ENCODE measurements around the gene CACNA2D3. TPM values are rescaled to one million over a fixed set of nuclear protein-coding genes. Genes with fewer than 3 reads are reported as not detected.
"Not testable (repeated sequence)": the region's sequence is repeated elsewhere in the genome, so short reads cannot be mapped to it uniquely, and the experiment has no call there.

The CACNA2D3 gene
- total RNA-seq, 1 experiment from 2014 or later, result not detected

DNA sequence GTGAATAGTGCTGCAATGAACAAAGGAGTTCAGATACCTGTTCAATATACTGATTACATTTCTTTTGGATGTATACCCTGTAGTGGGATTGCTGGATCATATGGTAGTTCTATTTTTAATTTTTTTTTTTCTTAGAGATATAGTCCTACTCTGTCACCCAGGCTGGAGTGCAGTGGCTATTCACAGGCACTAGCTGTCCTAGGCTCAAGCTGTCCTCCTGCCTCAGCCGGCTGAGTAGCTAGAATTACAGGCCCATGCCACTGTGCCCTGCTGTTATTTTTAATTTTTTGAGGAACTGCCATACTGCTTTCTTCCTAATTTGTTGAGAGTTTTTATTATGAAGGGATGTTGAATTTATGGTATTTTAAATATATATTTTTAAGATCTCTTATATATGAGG is 23.0 kb upstream of the CACNA2D3 start:
- Histone ChIP-seq H3K4me1 (ENCODE audit: insufficient read depth, low read length) (no peaks in the 10 kb centered on the region), H3K9me3 (ENCODE audit: low read length) (no peaks in the 10 kb centered on the region), H3K27me3 (ENCODE audit: low read length) (peaks cover 1% of the 10 kb centered on the region; the same call in 1 of the 2 replicates), H3K79me2 (ENCODE audit: low read length) (no peaks in the 10 kb centered on the region), H3K4me2 (ENCODE audit: low read length) (no peak overlapping the region), H3K36me3 (ENCODE audit: low read depth, low read length) (no peaks in the 10 kb centered on the region), H2AFZ (ENCODE audit: low read length) (no peak overlapping the region), H3K9ac (ENCODE audit: low read length) (no peak overlapping the region), H3F3A (ENCODE audit: low read length, unreplicated experiment) (no peaks in the 10 kb centered on the region), H3K27ac (ENCODE audit: low read length) (no peak overlapping the region), H4K20me1 (ENCODE audit: low read length) (no peaks in the 10 kb centered on the region), H3K9me2 (replicated peaks; ENCODE audit: low read length) (no peaks in the 10 kb centered on the region), H3K4me3 (ENCODE audit: low read length) (no peak overlapping the region)
- ChIA-PET CTCF (no interaction called here), POLR2A (ENCODE audit: unreplicated experiment) (no interaction called here)
- intact Hi-C loops (cut with micrococcal nuclease), result no loop called here
- DNase-seq (no peak), ATAC-seq (no peak)
- no TSS peak for BruUV-seq (replicated peaks)
- TF ChIP-seq EZH2 (IDR thresholded peaks at IDR 0.05; ENCODE audit: low read length, unreplicated experiment) (no peak), EZH2phosphoT487 (IDR thresholded peaks at IDR 0.05; ENCODE audit: borderline replicate concordance, low read length) (no peak)
- TF ChIP-seq, protein P1, sequence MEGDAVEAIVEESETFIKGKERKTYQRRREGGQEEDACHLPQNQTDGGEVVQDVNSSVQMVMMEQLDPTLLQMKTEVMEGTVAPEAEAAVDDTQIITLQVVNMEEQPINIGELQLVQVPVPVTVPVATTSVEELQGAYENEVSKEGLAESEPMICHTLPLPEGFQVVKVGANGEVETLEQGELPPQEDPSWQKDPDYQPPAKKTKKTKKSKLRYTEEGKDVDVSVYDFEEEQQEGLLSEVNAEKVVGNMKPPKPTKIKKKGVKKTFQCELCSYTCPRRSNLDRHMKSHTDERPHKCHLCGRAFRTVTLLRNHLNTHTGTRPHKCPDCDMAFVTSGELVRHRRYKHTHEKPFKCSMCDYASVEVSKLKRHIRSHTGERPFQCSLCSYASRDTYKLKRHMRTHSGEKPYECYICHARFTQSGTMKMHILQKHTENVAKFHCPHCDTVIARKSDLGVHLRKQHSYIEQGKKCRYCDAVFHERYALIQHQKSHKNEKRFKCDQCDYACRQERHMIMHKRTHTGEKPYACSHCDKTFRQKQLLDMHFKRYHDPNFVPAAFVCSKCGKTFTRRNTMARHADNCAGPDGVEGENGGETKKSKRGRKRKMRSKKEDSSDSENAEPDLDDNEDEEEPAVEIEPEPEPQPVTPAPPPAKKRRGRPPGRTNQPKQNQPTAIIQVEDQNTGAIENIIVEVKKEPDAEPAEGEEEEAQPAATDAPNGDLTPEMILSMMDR (conservative IDR thresholded peaks at IDR 0.05; ENCODE audit: low read depth, low read length), result no peak

DNA sequence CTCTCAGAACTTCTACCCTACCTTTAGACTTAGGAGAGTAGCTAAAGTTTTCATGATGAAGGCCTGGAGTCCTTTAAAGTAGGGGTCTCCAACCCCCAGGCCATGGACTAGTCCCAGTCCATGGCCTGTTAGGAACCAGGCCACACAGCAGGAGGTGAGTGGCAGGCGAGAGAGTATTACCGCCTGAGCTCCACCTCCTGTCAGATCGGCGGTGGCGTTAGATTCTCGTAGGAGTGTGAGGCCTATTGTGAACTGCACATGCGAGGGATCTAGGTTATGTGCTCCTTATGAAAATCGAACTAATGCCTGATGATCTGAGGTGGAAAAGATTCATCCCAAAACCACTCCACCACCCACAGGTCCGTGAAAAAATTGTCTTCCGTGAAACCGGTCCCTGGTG is 18.3 kb upstream of the CACNA2D3 start:
- no peak for TF ChIP-seq EZH2 (IDR thresholded peaks at IDR 0.05; ENCODE audit: low read length, unreplicated experiment)
- TF ChIP-seq, protein P1 (conservative IDR thresholded peaks at IDR 0.05; ENCODE audit: low read depth, low read length), result no peak
- no peak for TF ChIP-seq EZH2phosphoT487 (IDR thresholded peaks at IDR 0.05; ENCODE audit: borderline replicate concordance, low read length)
- Histone ChIP-seq H3K79me2 (ENCODE audit: low read length) (no peaks in the 10 kb centered on the region), H2AFZ (ENCODE audit: low read length) (no peak overlapping the region), H3K9me3 (ENCODE audit: low read length) (no peaks in the 10 kb centered on the region), H3K27ac (ENCODE audit: low read length) (no peak overlapping the region), H4K20me1 (ENCODE audit: low read length) (no peaks in the 10 kb centered on the region), H3K4me1 (ENCODE audit: insufficient read depth, low read length) (no peaks in the 10 kb centered on the region), H3F3A (ENCODE audit: low read length, unreplicated experiment) (no peaks in the 10 kb centered on the region), H3K4me3 (ENCODE audit: low read length) (no peak overlapping the region), H3K27me3 (ENCODE audit: low read length) (peaks cover 13% of the 10 kb centered on the region; the same call in 1 of the 2 replicates), H3K9ac (ENCODE audit: low read length) (no peak overlapping the region), H3K9me2 (replicated peaks; ENCODE audit: low read length) (no peaks in the 10 kb centered on the region), H3K4me2 (ENCODE audit: low read length) (no peak overlapping the region), H3K36me3 (ENCODE audit: low read depth, low read length) (no peaks in the 10 kb centered on the region)
- BruUV-seq (replicated peaks), result no TSS peak
- no peak for ATAC-seq
- ChIA-PET CTCF (no interaction called here), POLR2A (ENCODE audit: unreplicated experiment) (no interaction called here)
- no peak for DNase-seq
- intact Hi-C loops (cut with micrococcal nuclease), result no loop called here

DNA sequence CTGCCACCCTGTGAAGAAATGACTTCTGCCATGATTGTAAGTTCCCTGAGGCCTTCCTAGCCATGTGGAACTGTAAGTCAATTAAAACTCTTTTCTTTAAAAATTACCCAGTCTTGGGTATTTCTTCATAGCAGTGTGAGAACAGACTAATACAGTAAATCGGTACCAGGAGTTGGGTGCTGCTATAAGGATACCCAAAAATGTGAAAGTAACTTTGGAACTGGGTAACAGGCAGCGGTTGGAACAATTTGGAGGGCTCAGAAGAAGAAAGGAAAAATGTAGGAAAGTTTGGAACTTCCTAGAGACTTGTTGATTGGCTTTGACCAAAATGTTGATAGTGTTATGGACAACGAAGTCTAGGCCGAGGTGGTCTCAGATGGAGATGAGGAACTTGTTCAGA is 6.2 kb upstream of the CACNA2D3 start:
- BruUV-seq (replicated peaks); ATAC-seq; H3K36me3 ChIP-seq (ENCODE audit: low read depth, low read length); H3K4me1 ChIP-seq (ENCODE audit: insufficient read depth, low read length); H3K9me2 ChIP-seq (replicated peaks; ENCODE audit: low read length); POLR2A ChIA-PET (ENCODE audit: unreplicated experiment); H3K4me3 ChIP-seq (ENCODE audit: low read length); intact Hi-C loops (cut with micrococcal nuclease); H3K4me2 ChIP-seq (ENCODE audit: low read length); H3K27ac ChIP-seq (ENCODE audit: low read length); H3K9ac ChIP-seq (ENCODE audit: low read length); DNase-seq; H3F3A ChIP-seq (ENCODE audit: low read length, unreplicated experiment); CTCF ChIA-PET; H4K20me1 ChIP-seq (ENCODE audit: low read length); H2AFZ ChIP-seq (ENCODE audit: low read length); H3K9me3 ChIP-seq (ENCODE audit: low read length); H3K79me2 ChIP-seq (ENCODE audit: low read length): not testable (repeated sequence)
- peaks cover 19% of the 10 kb centered on the region for H3K27me3 ChIP-seq (ENCODE audit: low read length)
